NT2/D1 (cell line): ENCODE measurements around the gene LYSET.

ENCODE experiments used
- DNase-seq: peaks from one replicate; pipeline ENCODE4 v3.0.0-alpha.2; 2011; ENCODE audit warnings: low read depth, low spot score
- H3K27me3 ChIP-seq: 2 replicates; pipeline ENCODE4 v1.6.0; 2011; ENCODE audit warnings: mild to moderate bottlenecking; ENCODE audit not compliant: insufficient read length, insufficient read depth
- H3K36me3 ChIP-seq: 2 replicates; pipeline ENCODE4 v1.6.1; 2011; ENCODE audit warnings: mild to moderate bottlenecking, low read length, mixed read lengths; ENCODE audit not compliant: insufficient read depth, insufficient read length
- H3K4me1 ChIP-seq: 2 replicates; pipeline ENCODE4 v1.5.1; 2011; ENCODE audit not compliant: insufficient read depth, insufficient read length
- H3K4me3 ChIP-seq: 2 replicates; pipeline ENCODE4 v1.5.1; 2011; ENCODE audit warnings: low read depth; ENCODE audit not compliant: insufficient read length
- H3K9ac ChIP-seq: 2 replicates; pipeline ENCODE4 v1.6.0; 2011; ENCODE audit warnings: low read depth; ENCODE audit not compliant: insufficient read length
- H3K9me3 ChIP-seq: 2 replicates; pipeline ENCODE4 v1.5.1; 2011; ENCODE audit warnings: mild to moderate bottlenecking, low read length; ENCODE audit not compliant: insufficient read depth
- SUZ12 ChIP-seq: IDR thresholded peaks from 2 replicates; pipeline ENCODE4 v1.6.1; 2011; ENCODE audit not compliant: insufficient read length, insufficient read depth; ENCODE audit errors: extremely low read depth
- YY1 ChIP-seq: IDR thresholded peaks from 2 replicates; pipeline ENCODE4 v1.6.1; 2011; ENCODE audit not compliant: insufficient read length, insufficient read depth
- ZNF274 ChIP-seq: IDR thresholded peaks from 2 replicates; pipeline ENCODE4 v1.6.1; 2011; ENCODE audit warnings: mild to moderate bottlenecking, low read depth, low read length

Gene LYSET

GRCh38 chr14:93212432-93212831 lies 27.3 kb downstream of the LYSET start:
- no peak overlapping the region for H3K9ac ChIP-seq
- H3K36me3 ChIP-seq: peaks cover 38% of the 10 kb centered on the region
- no peak for DNase-seq

GRCh38 chr14:93214598-93214997 lies 29.5 kb downstream of the LYSET start:
- no peaks in the 10 kb centered on the region for H3K27me3 ChIP-seq
- no peak for DNase-seq
- H3K9me3 ChIP-seq: no peaks in the 10 kb centered on the region
- peaks cover 41% of the 10 kb centered on the region for H3K36me3 ChIP-seq
- no peak overlapping the region for H3K4me3 ChIP-seq
- no peaks in the 10 kb centered on the region for H3K4me1 ChIP-seq
- H3K9ac ChIP-seq: no peak overlapping the region
- TF ChIP-seq ZNF274: no peak
- TF ChIP-seq SUZ12: no peak
- TF ChIP-seq YY1: no peak

More at GRCh38 chr14:93212432-93212831, 27.3 kb downstream of the LYSET start:
- Histone ChIP-seq H3K4me3 (no peak overlapping the region), H3K27me3 (no peaks in the 10 kb centered on the region), H3K4me1 (no peaks in the 10 kb centered on the region), H3K9me3 (no peaks in the 10 kb centered on the region)
- TF ChIP-seq YY1 (no peak), ZNF274 (no peak), SUZ12 (no peak)

GRCh38 chr14:93219103-93219726 lies 34.1 kb downstream of the LYSET start:
- Histone ChIP-seq H3K9ac (no peak overlapping the region), H3K4me1 (no peaks in the 10 kb centered on the region), H3K27me3 (no peaks in the 10 kb centered on the region), H3K36me3 (peaks cover 59% of the 10 kb centered on the region), H3K4me3 (no peak overlapping the region), H3K9me3 (no peaks in the 10 kb centered on the region)
- TF ChIP-seq ZNF274 (no peak), SUZ12 (no peak)
- DNase-seq: peak; percentile 35

GRCh38 chr14:93220509-93220908 lies 35.4 kb downstream of the LYSET start:
- H3K4me3 ChIP-seq: no peak overlapping the region
- H3K27me3 ChIP-seq: no peaks in the 10 kb centered on the region
- no peak overlapping the region for H3K9ac ChIP-seq
- no peak for DNase-seq
- peaks cover 54% of the 10 kb centered on the region for H3K36me3 ChIP-seq
- no peaks in the 10 kb centered on the region for H3K4me1 ChIP-seq
- H3K9me3 ChIP-seq: no peaks in the 10 kb centered on the region
- TF ChIP-seq SUZ12 (no peak), YY1 (no peak)

GRCh38 chr14:93223565-93223964 lies 38.4 kb downstream of the LYSET start:
- H3K9me3 ChIP-seq: no peaks in the 10 kb centered on the region
- H3K36me3 ChIP-seq: peaks cover 57% of the 10 kb centered on the region
- no peaks in the 10 kb centered on the region for H3K4me1 ChIP-seq
- no peak for DNase-seq
- no peak overlapping the region for H3K9ac ChIP-seq
- TF ChIP-seq SUZ12 (no peak), ZNF274 (no peak), YY1 (no peak)
- no peak overlapping the region for H3K4me3 ChIP-seq
- no peaks in the 10 kb centered on the region for H3K27me3 ChIP-seq

GRCh38 chr14:93228550-93228949 lies 43.4 kb downstream of the LYSET start:
- no peak for DNase-seq
- Histone ChIP-seq H3K9me3 (no peaks in the 10 kb centered on the region), H3K4me3 (no peak overlapping the region), H3K9ac (no peak overlapping the region), H3K27me3 (no peaks in the 10 kb centered on the region), H3K36me3 (peaks cover 39% of the 10 kb centered on the region), H3K4me1 (no peaks in the 10 kb centered on the region)
- TF ChIP-seq YY1 (no peak), ZNF274 (no peak), SUZ12 (no peak)

- no peaks in the 10 kb centered on the region for H3K4me1 ChIP-seq
- H3K27me3 ChIP-seq: no peaks in the 10 kb centered on the region
- TF ChIP-seq YY1 (no peak), ZNF274 (no peak)
- no peak overlapping the region for H3K4me3 ChIP-seq
- DNase-seq: no peak
- H3K9ac ChIP-seq: no peak overlapping the region
- H3K36me3 ChIP-seq: peaks cover 28% of the 10 kb centered on the region
- no peaks in the 10 kb centered on the region for H3K9me3 ChIP-seq
Observed at GRCh38 chr14:93230539-93230938, 45.4 kb downstream of the LYSET start.
